ENCODE measurements around the gene RBL2.
"Not testable (repeated sequence)": the region's sequence is repeated elsewhere in the genome, so short reads cannot be mapped to it uniquely, and the experiment has no call there.

RBL2 gene

GRCh38 chr16:53509906-53510703, 75.8 kb downstream of the RBL2 start:
- DNase-seq = peak; percentile 53 to 64

GRCh38 chr16:53510704-53511070, 76.4 kb downstream of the RBL2 start:
- no peak for DNase-seq

GRCh38 chr16:53511084-53511402, 76.8 kb downstream of the RBL2 start:
- DNase-seq = no peak

- DNase-seq = no peak
These were observed 77.4 kb downstream of the RBL2 start for GRCh38 chr16:53511403-53512280.

GRCh38 chr16:53512795-53513194, 78.5 kb downstream of the RBL2 start:
- not testable (repeated sequence) for DNase-seq

GRCh38 chr16:53515259-53515658, 81.0 kb downstream of the RBL2 start:
- no peak for DNase-seq

- DNase-seq = no peak
These were observed 81.5 kb downstream of the RBL2 start for GRCh38 chr16:53515811-53516210.

GRCh38 chr16:53517851-53518250, 83.6 kb downstream of the RBL2 start:
- no peak for DNase-seq

- peak; percentile 85 to 86 for DNase-seq
These were observed 84.5 kb downstream of the RBL2 start for GRCh38 chr16:53518550-53519416.

- DNase-seq = peak in 1 of 2 donors; percentile 13
These were observed 85.3 kb downstream of the RBL2 start for GRCh38 chr16:53519417-53520091.

- no peak for DNase-seq
These were observed 89.0 kb downstream of the RBL2 start for GRCh38 chr16:53523126-53523804.

GRCh38 chr16:53523971-53524548, 89.8 kb downstream of the RBL2 start:
- DNase-seq = no peak

GRCh38 chr16:53528797-53529196, 94.5 kb downstream of the RBL2 start:
- no peak for DNase-seq

GRCh38 chr16:53529513-53529912, 95.2 kb downstream of the RBL2 start:
- no peak for DNase-seq

GRCh38 chr16:53530046-53530445, 95.8 kb downstream of the RBL2 start:
- no peak for DNase-seq

- no peak for DNase-seq
These were observed 96.5 kb downstream of the RBL2 start for GRCh38 chr16:53530741-53531140.

- no peak for DNase-seq
These were observed 99.9 kb downstream of the RBL2 start for GRCh38 chr16:53534206-53534605.

GRCh38 chr16:53537626-53538025, 103.4 kb downstream of the RBL2 start:
- DNase-seq = peak in 1 of 2 donors; percentile 23

- DNase-seq = not testable (repeated sequence)
These were observed 105.1 kb downstream of the RBL2 start for GRCh38 chr16:53539346-53539745.

- not testable (repeated sequence) for DNase-seq
These were observed 105.8 kb downstream of the RBL2 start for GRCh38 chr16:53539759-53540718.

Data from CD4-positive, alpha-beta T cell treated with Interleukin-1 beta for 1 hour (primary cell).